ENCODE results near the gene GPR180. TPM values are rescaled to one million over a fixed set of nuclear protein-coding genes. Genes with fewer than 3 reads are reported as not detected.
A peak's percentile ranks its signal among the peaks of the same experiment; 100 is the strongest.

GPR180 gene
- total and polyA plus RNA-seq, 2 of the 13 experiments (the other 11 are each of a cell fraction or from before 2014, with no cell fraction given), result not detected

DNA sequence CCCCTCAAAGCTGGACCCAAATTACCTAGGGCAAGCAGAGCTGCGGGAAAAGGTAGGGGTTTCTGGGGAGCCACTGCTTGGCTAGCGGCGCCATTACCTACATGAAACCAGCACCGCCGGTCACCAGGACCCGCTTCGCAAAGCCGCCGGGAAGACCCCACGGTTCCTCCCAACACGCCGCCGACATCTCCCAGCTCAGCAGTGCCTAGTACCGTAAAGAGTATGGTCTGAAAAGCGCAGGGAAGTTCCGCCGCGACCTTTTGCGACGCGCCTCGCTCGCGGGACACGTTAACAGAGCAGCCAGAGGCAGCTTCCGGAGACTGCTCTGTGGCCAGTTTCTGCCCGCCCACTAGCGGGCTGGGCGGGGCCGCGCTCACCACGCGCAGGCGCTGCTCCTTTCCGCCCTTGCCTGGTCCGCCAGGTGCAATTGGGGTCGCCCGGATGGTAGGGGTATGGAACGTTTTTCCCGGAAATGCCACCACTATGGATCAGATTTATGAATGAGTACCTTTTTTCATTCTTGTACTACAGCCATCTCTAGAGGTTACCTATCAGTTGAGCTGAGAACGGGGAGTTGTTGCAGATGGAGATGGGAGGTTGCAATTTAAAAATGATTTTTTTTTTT, 5.6 kb upstream of the GPR180 start, which contains the start of gene TGDS (continued):
- TF ChIP-seq, protein P1, sequence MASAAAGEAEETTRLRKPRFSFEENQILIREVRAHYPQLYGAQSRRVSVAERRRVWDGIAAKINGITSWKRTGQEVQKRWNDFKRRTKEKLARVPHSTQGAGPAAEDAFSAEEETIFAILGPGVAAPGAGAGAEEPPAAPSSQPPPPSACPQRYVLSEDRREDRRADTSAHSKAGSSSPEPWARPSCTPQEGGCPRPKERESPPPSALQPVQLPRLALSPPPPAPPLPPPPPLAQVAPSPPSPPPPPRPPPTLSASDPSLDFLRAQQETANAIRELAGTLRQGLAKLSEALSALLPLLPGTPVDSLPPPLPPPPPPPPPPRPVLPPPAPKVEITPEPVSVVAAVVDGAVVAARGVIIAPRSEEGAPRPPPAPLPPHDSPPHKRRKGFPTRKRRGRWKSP (CRISPR knock-in tag; IDR thresholded peaks at IDR 0.05), result peak; percentile 88
- TF ChIP-seq, protein P2, sequence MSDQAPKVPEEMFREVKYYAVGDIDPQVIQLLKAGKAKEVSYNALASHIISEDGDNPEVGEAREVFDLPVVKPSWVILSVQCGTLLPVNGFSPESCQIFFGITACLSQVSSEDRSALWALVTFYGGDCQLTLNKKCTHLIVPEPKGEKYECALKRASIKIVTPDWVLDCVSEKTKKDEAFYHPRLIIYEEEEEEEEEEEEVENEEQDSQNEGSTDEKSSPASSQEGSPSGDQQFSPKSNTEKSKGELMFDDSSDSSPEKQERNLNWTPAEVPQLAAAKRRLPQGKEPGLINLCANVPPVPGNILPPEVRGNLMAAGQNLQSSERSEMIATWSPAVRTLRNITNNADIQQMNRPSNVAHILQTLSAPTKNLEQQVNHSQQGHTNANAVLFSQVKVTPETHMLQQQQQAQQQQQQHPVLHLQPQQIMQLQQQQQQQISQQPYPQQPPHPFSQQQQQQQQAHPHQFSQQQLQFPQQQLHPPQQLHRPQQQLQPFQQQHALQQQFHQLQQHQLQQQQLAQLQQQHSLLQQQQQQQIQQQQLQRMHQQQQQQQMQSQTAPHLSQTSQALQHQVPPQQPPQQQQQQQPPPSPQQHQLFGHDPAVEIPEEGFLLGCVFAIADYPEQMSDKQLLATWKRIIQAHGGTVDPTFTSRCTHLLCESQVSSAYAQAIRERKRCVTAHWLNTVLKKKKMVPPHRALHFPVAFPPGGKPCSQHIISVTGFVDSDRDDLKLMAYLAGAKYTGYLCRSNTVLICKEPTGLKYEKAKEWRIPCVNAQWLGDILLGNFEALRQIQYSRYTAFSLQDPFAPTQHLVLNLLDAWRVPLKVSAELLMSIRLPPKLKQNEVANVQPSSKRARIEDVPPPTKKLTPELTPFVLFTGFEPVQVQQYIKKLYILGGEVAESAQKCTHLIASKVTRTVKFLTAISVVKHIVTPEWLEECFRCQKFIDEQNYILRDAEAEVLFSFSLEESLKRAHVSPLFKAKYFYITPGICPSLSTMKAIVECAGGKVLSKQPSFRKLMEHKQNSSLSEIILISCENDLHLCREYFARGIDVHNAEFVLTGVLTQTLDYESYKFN (CRISPR knock-in tag; conservative IDR thresholded peaks at IDR 0.05), result peak; percentile 47; the same call in 1 of the 2 replicates
- TF ChIP-seq PRDM10 (CRISPR knock-in tag; IDR thresholded peaks at IDR 0.05; ENCODE audit: low read depth) (peak; percentile 47; the same call in 1 of the 2 replicates), SP1 (IDR thresholded peaks at IDR 0.05) (no peak), SP1 (CRISPR knock-in tag; IDR thresholded peaks at IDR 0.05) (peak; percentile 78), ZNF121 (CRISPR knock-in tag; IDR thresholded peaks at IDR 0.05) (peak; percentile 91), ELF3 (CRISPR knock-in tag; IDR thresholded peaks at IDR 0.05) (peak; percentile 70), HMG20B (CRISPR knock-in tag; conservative IDR thresholded peaks at IDR 0.05) (0 out of 2 replicates have a peak, but pooled peaks have one; percentile 30), ZNF580 (CRISPR knock-in tag; IDR thresholded peaks at IDR 0.05; ENCODE audit: borderline replicate concordance, low read depth) (peak; percentile 66; the same call in 1 of the 2 replicates), ZNF572 (CRISPR knock-in tag; IDR thresholded peaks at IDR 0.05) (no peak), SOX13 (IDR thresholded peaks at IDR 0.05) (no peak), SOX13 (CRISPR knock-in tag; conservative IDR thresholded peaks at IDR 0.05 in 1 of 2, IDR thresholded peaks at IDR 0.05 in 1 of 2) (peak in 1 of 2 experiments; percentile 59; a peak in 2 of 4 replicates), IRF2 (CRISPR knock-in tag; IDR thresholded peaks at IDR 0.05) (peak; percentile 54; the same call in 1 of the 2 replicates)
- TF ChIP-seq, protein P3, sequence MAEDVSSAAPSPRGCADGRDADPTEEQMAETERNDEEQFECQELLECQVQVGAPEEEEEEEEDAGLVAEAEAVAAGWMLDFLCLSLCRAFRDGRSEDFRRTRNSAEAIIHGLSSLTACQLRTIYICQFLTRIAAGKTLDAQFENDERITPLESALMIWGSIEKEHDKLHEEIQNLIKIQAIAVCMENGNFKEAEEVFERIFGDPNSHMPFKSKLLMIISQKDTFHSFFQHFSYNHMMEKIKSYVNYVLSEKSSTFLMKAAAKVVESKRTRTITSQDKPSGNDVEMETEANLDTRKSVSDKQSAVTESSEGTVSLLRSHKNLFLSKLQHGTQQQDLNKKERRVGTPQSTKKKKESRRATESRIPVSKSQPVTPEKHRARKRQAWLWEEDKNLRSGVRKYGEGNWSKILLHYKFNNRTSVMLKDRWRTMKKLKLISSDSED (CRISPR knock-in tag; IDR thresholded peaks at IDR 0.05), result no peak
- TF ChIP-seq, protein P4, sequence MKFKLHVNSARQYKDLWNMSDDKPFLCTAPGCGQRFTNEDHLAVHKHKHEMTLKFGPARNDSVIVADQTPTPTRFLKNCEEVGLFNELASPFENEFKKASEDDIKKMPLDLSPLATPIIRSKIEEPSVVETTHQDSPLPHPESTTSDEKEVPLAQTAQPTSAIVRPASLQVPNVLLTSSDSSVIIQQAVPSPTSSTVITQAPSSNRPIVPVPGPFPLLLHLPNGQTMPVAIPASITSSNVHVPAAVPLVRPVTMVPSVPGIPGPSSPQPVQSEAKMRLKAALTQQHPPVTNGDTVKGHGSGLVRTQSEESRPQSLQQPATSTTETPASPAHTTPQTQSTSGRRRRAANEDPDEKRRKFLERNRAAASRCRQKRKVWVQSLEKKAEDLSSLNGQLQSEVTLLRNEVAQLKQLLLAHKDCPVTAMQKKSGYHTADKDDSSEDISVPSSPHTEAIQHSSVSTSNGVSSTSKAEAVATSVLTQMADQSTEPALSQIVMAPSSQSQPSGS (CRISPR knock-in tag; IDR thresholded peaks at IDR 0.05), result peak; percentile 73; the same call in 1 of the 2 replicates
- TF ChIP-seq, protein P5, sequence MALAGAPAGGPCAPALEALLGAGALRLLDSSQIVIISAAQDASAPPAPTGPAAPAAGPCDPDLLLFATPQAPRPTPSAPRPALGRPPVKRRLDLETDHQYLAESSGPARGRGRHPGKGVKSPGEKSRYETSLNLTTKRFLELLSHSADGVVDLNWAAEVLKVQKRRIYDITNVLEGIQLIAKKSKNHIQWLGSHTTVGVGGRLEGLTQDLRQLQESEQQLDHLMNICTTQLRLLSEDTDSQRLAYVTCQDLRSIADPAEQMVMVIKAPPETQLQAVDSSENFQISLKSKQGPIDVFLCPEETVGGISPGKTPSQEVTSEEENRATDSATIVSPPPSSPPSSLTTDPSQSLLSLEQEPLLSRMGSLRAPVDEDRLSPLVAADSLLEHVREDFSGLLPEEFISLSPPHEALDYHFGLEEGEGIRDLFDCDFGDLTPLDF (CRISPR knock-in tag; IDR thresholded peaks at IDR 0.05), result no peak
